ENCODE results near the gene ILDR1. TPM values are rescaled to one million over a fixed set of nuclear protein-coding genes. Genes with fewer than 3 reads are reported as not detected.

Gene ILDR1
- total RNA-seq, 2 experiments from 2014 or later = 1.1 to 2.5 TPM

- Histone ChIP-seq H3K4me1 (ENCODE audit: insufficient read depth, low read length, poor library complexity, severe bottlenecking) (peaks cover 27% of the 10 kb centered on the region), H3K4me3 (ENCODE audit: low read depth, low read length, poor library complexity, severe bottlenecking) (no peak overlapping the region), H3K27ac (ENCODE audit: low read depth, low read length, poor library complexity, severe bottlenecking) (no peak overlapping the region), H3K79me2 (ENCODE audit: insufficient read depth, low read depth, low read length) (no peaks in the 10 kb centered on the region), H3K9me2 (ENCODE audit: insufficient read depth, low read length) (no peaks in the 10 kb centered on the region), H2AFZ (ENCODE audit: low read length) (no peak overlapping the region), H3K9me3 (ENCODE audit: low read length) (peaks cover 28% of the 10 kb centered on the region), H3K36me3 (ENCODE audit: insufficient read depth, low read length) (peaks cover 26% of the 10 kb centered on the region), H3K4me2 (ENCODE audit: low read length) (no peak overlapping the region), H4K20me1 (ENCODE audit: insufficient read depth, low read length) (no peaks in the 10 kb centered on the region)
- intact Hi-C loops (cut with micrococcal nuclease; ENCODE audit: unreplicated experiment) = loop anchor here (5.0 kb wide), 1 partner anchor 281 kb away; no protein-coding TSS in a partner anchor
- no TSS peak for BruUV-seq (replicated peaks)
- ChIA-PET POLR2A (no interaction called here), CTCF (ENCODE audit: unreplicated experiment) (no interaction called here)
- DNase-seq (ENCODE audit: low spot score) = no peak
- TF ChIP-seq CTCF (conservative IDR thresholded peaks at IDR 0.05; ENCODE audit: low read length) = no peak
- no peak for TF ChIP-seq EZH2phosphoT487 (IDR thresholded peaks at IDR 0.05; ENCODE audit: borderline replicate concordance, low read depth, low read length)
These were observed 45.3 kb downstream of the ILDR1 start for GRCh38 chr3:121976727-121977126.

GRCh38 chr3:121975702-121976302 lies 46.2 kb downstream of the ILDR1 start:
- Histone ChIP-seq H3K9me3 (ENCODE audit: low read length) (peaks cover 33% of the 10 kb centered on the region), H3K4me1 (ENCODE audit: insufficient read depth, low read length, poor library complexity, severe bottlenecking) (peaks cover 17% of the 10 kb centered on the region), H2AFZ (ENCODE audit: low read length) (no peak overlapping the region), H3K9me2 (ENCODE audit: insufficient read depth, low read length) (no peaks in the 10 kb centered on the region), H3K36me3 (ENCODE audit: insufficient read depth, low read length) (peaks cover 26% of the 10 kb centered on the region), H3K4me3 (ENCODE audit: low read depth, low read length, poor library complexity, severe bottlenecking) (no peak overlapping the region), H3K4me2 (ENCODE audit: low read length) (no peak overlapping the region), H4K20me1 (ENCODE audit: insufficient read depth, low read length) (no peaks in the 10 kb centered on the region), H3K27ac (ENCODE audit: low read depth, low read length, poor library complexity, severe bottlenecking) (no peak overlapping the region), H3K79me2 (ENCODE audit: insufficient read depth, low read depth, low read length) (no peaks in the 10 kb centered on the region)
- intact Hi-C loops (cut with micrococcal nuclease; ENCODE audit: unreplicated experiment) = loop anchor here (5.0 kb wide), 1 partner anchor 281 kb away; no protein-coding TSS in a partner anchor
- ChIA-PET CTCF (ENCODE audit: unreplicated experiment) (no interaction called here), POLR2A (no interaction called here)
- DNase-seq (ENCODE audit: low spot score) = no peak
- TF ChIP-seq CTCF (conservative IDR thresholded peaks at IDR 0.05; ENCODE audit: low read length) (peak; percentile 48; the same call in 1 of the 2 replicates), EZH2phosphoT487 (IDR thresholded peaks at IDR 0.05; ENCODE audit: borderline replicate concordance, low read depth, low read length) (no peak)
- no TSS peak for BruUV-seq (replicated peaks)

GRCh38 chr3:121974601-121975111 lies 47.4 kb downstream of the ILDR1 start:
- DNase-seq (ENCODE audit: low spot score) = no peak
- Histone ChIP-seq H3K79me2 (ENCODE audit: insufficient read depth, low read depth, low read length) (no peaks in the 10 kb centered on the region), H3K9me2 (ENCODE audit: insufficient read depth, low read length) (no peaks in the 10 kb centered on the region), H3K36me3 (ENCODE audit: insufficient read depth, low read length) (peaks cover 26% of the 10 kb centered on the region), H4K20me1 (ENCODE audit: insufficient read depth, low read length) (no peaks in the 10 kb centered on the region), H2AFZ (ENCODE audit: low read length) (no peak overlapping the region), H3K27ac (ENCODE audit: low read depth, low read length, poor library complexity, severe bottlenecking) (no peak overlapping the region), H3K9me3 (ENCODE audit: low read length) (peaks cover 39% of the 10 kb centered on the region), H3K4me1 (ENCODE audit: insufficient read depth, low read length, poor library complexity, severe bottlenecking) (peaks cover 6% of the 10 kb centered on the region), H3K4me3 (ENCODE audit: low read depth, low read length, poor library complexity, severe bottlenecking) (no peak overlapping the region), H3K4me2 (ENCODE audit: low read length) (no peak overlapping the region)
- TF ChIP-seq EZH2phosphoT487 (IDR thresholded peaks at IDR 0.05; ENCODE audit: borderline replicate concordance, low read depth, low read length) = no peak
- no peak for TF ChIP-seq CTCF (conservative IDR thresholded peaks at IDR 0.05; ENCODE audit: low read length)
- CTCF ChIA-PET (ENCODE audit: unreplicated experiment) = no interaction called here
- intact Hi-C loops (cut with micrococcal nuclease; ENCODE audit: unreplicated experiment) = loop anchor here (5.0 kb wide), 1 partner anchor 283 kb away; no protein-coding TSS in a partner anchor
- POLR2A ChIA-PET = no interaction called here
- no TSS peak for BruUV-seq (replicated peaks)
